IPS DF 6.9 (cell line): ENCODE measurements around the gene RAB8B.

ENCODE experiments used
- DNase-seq: peaks from one replicate; pipeline ENCODE4 v3.0.0-alpha.2; 2013; ENCODE audit warnings: low read depth, low spot score
- H3K27ac ChIP-seq: one replicate; pipeline ENCODE4 v1.5.1; 2013; ENCODE audit warnings: low read length, control low read depth
- H3K27me3 ChIP-seq: 2 replicates; pipeline ENCODE4 v1.6.1; 2013; ENCODE audit warnings: mild to moderate bottlenecking, low read length; ENCODE audit not compliant: control insufficient read depth, insufficient read depth
- H3K36me3 ChIP-seq: 2 replicates; pipeline ENCODE4 v1.6.1; 2013; ENCODE audit warnings: low read length; ENCODE audit not compliant: control insufficient read depth, insufficient read depth
- H3K4me1 ChIP-seq: 2 replicates; pipeline ENCODE4 v1.6.1; 2013; ENCODE audit warnings: low read length; ENCODE audit not compliant: control insufficient read depth, insufficient read depth
- H3K4me3 ChIP-seq: 2 replicates; pipeline ENCODE4 v1.5.1; 2013; ENCODE audit warnings: mild to moderate bottlenecking, low read length
- H3K9me3 ChIP-seq: 2 replicates; pipeline ENCODE4 v1.6.1; 2013; ENCODE audit warnings: low read length, inconsistent platforms; ENCODE audit not compliant: control insufficient read depth, insufficient read depth
- WGBS: extraction: QIAGEN DNeasy Blood & Tissue Kit; methylation state at CpG from one replicate; pipeline ENCODE4 v1.1.7; 2013; ENCODE audit warnings: mixed read lengths, missing lambda C conversion rate; ENCODE audit not compliant: insufficient read length, insufficient coverage; 5-methylcytosine and 5-hydroxymethylcytosine counted together

Gene RAB8B

GRCh38 chr15:63246691-63247469 lies 57.5 kb downstream of the RAB8B start:
- H3K27ac ChIP-seq = no peak overlapping the region
- WGBS = no CpG with 5 or more reads among the region's 5 CpGs
- H3K4me3 ChIP-seq = no peak overlapping the region
- H3K36me3 ChIP-seq = no peaks in the 10 kb centered on the region
- H3K9me3 ChIP-seq = no peaks in the 10 kb centered on the region
- H3K27me3 ChIP-seq = no peaks in the 10 kb centered on the region
- no peak for DNase-seq
- H3K4me1 ChIP-seq = no peaks in the 10 kb centered on the region

GRCh38 chr15:63250312-63250965 lies 61.0 kb downstream of the RAB8B start:
- Histone ChIP-seq H3K4me3 (no peak overlapping the region), H3K9me3 (no peaks in the 10 kb centered on the region), H3K36me3 (no peaks in the 10 kb centered on the region), H3K4me1 (no peaks in the 10 kb centered on the region), H3K27ac (no peak overlapping the region), H3K27me3 (no peaks in the 10 kb centered on the region)
- WGBS = no CpG with 5 or more reads among the region's 4 CpGs
- no peak for DNase-seq

GRCh38 chr15:63251701-63252100 lies 62.3 kb downstream of the RAB8B start:
- H3K4me1 ChIP-seq = no peaks in the 10 kb centered on the region
- no peak for DNase-seq
- no peaks in the 10 kb centered on the region for H3K36me3 ChIP-seq
- H3K9me3 ChIP-seq = no peaks in the 10 kb centered on the region
- no CpG with 5 or more reads among the region's 2 CpGs for WGBS
- H3K27ac ChIP-seq = no peak overlapping the region
- H3K4me3 ChIP-seq = no peak overlapping the region
- H3K27me3 ChIP-seq = no peaks in the 10 kb centered on the region

GRCh38 chr15:63252292-63252691 lies 62.9 kb downstream of the RAB8B start:
- Histone ChIP-seq H3K27ac (no peak overlapping the region), H3K36me3 (no peaks in the 10 kb centered on the region), H3K27me3 (no peaks in the 10 kb centered on the region), H3K4me1 (peaks cover 1% of the 10 kb centered on the region; the same call in 1 of the 2 replicates), H3K4me3 (no peak overlapping the region), H3K9me3 (no peaks in the 10 kb centered on the region)
- no CpG with 5 or more reads among the region's 2 CpGs for WGBS
- no peak for DNase-seq

GRCh38 chr15:63254991-63255390 lies 65.6 kb downstream of the RAB8B start:
- Histone ChIP-seq H3K4me1 (peaks cover 2% of the 10 kb centered on the region; the same call in 1 of the 2 replicates), H3K27ac (no peak overlapping the region), H3K4me3 (no peak overlapping the region), H3K27me3 (no peaks in the 10 kb centered on the region), H3K36me3 (no peaks in the 10 kb centered on the region), H3K9me3 (no peaks in the 10 kb centered on the region)
- no CpG with 5 or more reads among the region's 2 CpGs for WGBS
- no peak for DNase-seq

GRCh38 chr15:63255489-63255990 lies 66.1 kb downstream of the RAB8B start:
- Histone ChIP-seq H3K27me3 (no peaks in the 10 kb centered on the region), H3K4me3 (no peak overlapping the region), H3K4me1 (peaks cover 2% of the 10 kb centered on the region; the same call in 1 of the 2 replicates), H3K9me3 (no peaks in the 10 kb centered on the region), H3K27ac (no peak overlapping the region), H3K36me3 (no peaks in the 10 kb centered on the region)
- DNase-seq = no peak
- WGBS = no CpG with 5 or more reads among the region's 1 CpG

GRCh38 chr15:63256433-63257274 lies 67.2 kb downstream of the RAB8B start:
- H3K4me1 ChIP-seq = peaks cover 2% of the 10 kb centered on the region; the same call in 1 of the 2 replicates
- DNase-seq = no peak
- H3K27ac ChIP-seq = no peak overlapping the region
- H3K36me3 ChIP-seq = no peaks in the 10 kb centered on the region
- no peak overlapping the region for H3K4me3 ChIP-seq
- no CpG with 5 or more reads among the region's 5 CpGs for WGBS
- no peaks in the 10 kb centered on the region for H3K9me3 ChIP-seq
- no peaks in the 10 kb centered on the region for H3K27me3 ChIP-seq

- DNase-seq = no peak
- no peak overlapping the region for H3K27ac ChIP-seq
- H3K9me3 ChIP-seq = no peaks in the 10 kb centered on the region
- peaks cover 2% of the 10 kb centered on the region; the same call in 1 of the 2 replicates for H3K4me1 ChIP-seq
- no CpG with 5 or more reads among the region's 2 CpGs for WGBS
- H3K36me3 ChIP-seq = no peaks in the 10 kb centered on the region
- no peak overlapping the region for H3K4me3 ChIP-seq
- H3K27me3 ChIP-seq = no peaks in the 10 kb centered on the region
These were observed 69.3 kb downstream of the RAB8B start for GRCh38 chr15:63258658-63259057.

GRCh38 chr15:63260791-63261190 lies 71.4 kb downstream of the RAB8B start:
- no peaks in the 10 kb centered on the region for H3K27me3 ChIP-seq
- DNase-seq = no peak
- H3K36me3 ChIP-seq = no peaks in the 10 kb centered on the region
- no peak overlapping the region for H3K27ac ChIP-seq
- H3K4me1 ChIP-seq = peaks cover 2% of the 10 kb centered on the region; the same call in 1 of the 2 replicates
- WGBS = no CpG with 5 or more reads among the region's 5 CpGs
- no peak overlapping the region for H3K4me3 ChIP-seq
- no peaks in the 10 kb centered on the region for H3K9me3 ChIP-seq

- Histone ChIP-seq H3K4me3 (no peak overlapping the region), H3K4me1 (peaks cover 2% of the 10 kb centered on the region; the same call in 1 of the 2 replicates), H3K9me3 (no peaks in the 10 kb centered on the region), H3K27ac (no peak overlapping the region), H3K36me3 (no peaks in the 10 kb centered on the region), H3K27me3 (no peaks in the 10 kb centered on the region)
- no peak for DNase-seq
These were observed 71.9 kb downstream of the RAB8B start for GRCh38 chr15:63261311-63261710.
